Neural progenitor cell (in vitro differentiated cells): Measurements from ENCODE around the gene EDEM1. TPM values are rescaled to one million over a fixed set of nuclear protein-coding genes. Genes with fewer than 3 reads are reported as not detected.

ENCODE experiments used
- DNase-seq: peaks from one replicate; pipeline ENCODE4 v3.0.0-alpha.2; 2016; ENCODE audit warnings: low spot score
- H2AFZ ChIP-seq: fragments of 200-600 bp; sonication (generic); replicated peaks from 2 replicates; pipeline ENCODE4 v1.6.1; 2016; ENCODE audit warnings: antibody characterized with exemption
- H3F3A ChIP-seq: fragments of 200-600 bp; sonication (generic); 2 replicates; pipeline ENCODE4 v1.6.1; 2016; ENCODE audit warnings: antibody characterized with exemption, low read depth
- H3K27ac ChIP-seq: fragments of 200-600 bp; sonication (generic); 2 replicates; pipeline ENCODE4 v1.5.1; 2016; ENCODE audit warnings: mild to moderate bottlenecking
- H3K27me3 ChIP-seq: fragments of 200-600 bp; sonication (generic); 2 replicates; pipeline ENCODE4 v1.6.1; 2016; ENCODE audit warnings: mild to moderate bottlenecking, moderate library complexity
- H3K36me3 ChIP-seq: fragments of 200-600 bp; sonication (generic); 2 replicates; pipeline ENCODE4 v1.5.1; 2016
- H3K4me1 ChIP-seq: fragments of 200-600 bp; sonication (generic); 2 replicates; pipeline ENCODE4 v1.6.1; 2016; ENCODE audit warnings: mixed run types
- H3K4me2 ChIP-seq: fragments of 200-600 bp; sonication (generic); 2 replicates; pipeline ENCODE4 v1.6.1; 2016
- H3K4me3 ChIP-seq: fragments of 200-600 bp; sonication (generic); 2 replicates; pipeline ENCODE4 v1.5.1; 2016
- H3K79me2 ChIP-seq: fragments of 200-600 bp; sonication (generic); 2 replicates; pipeline ENCODE4 v1.6.1; 2016; ENCODE audit warnings: low read depth
- H3K9ac ChIP-seq: fragments of 200-600 bp; sonication (generic); 2 replicates; pipeline ENCODE4 v1.6.1; 2016
- H3K9me3 ChIP-seq: fragments of 200-600 bp; sonication (generic); 2 replicates; pipeline ENCODE4 v1.5.1; 2016; ENCODE audit warnings: low read depth
- H4K20me1 ChIP-seq: fragments of 200-600 bp; sonication (generic); 2 replicates; pipeline ENCODE4 v1.6.1; 2016; ENCODE audit warnings: low read depth
- H3K27ac Mint-ChIP-seq: 3 replicates; pipeline ENCODE4 v1.8.0; 2021; ENCODE audit warnings: mixed read lengths
- H3K27me3 Mint-ChIP-seq: 2 replicates; pipeline ENCODE4 v1.8.0; 2022; ENCODE audit warnings: low read depth, mild to moderate bottlenecking, inconsistent platforms, moderate library complexity, mixed read lengths; ENCODE audit not compliant: insufficient read depth
- H3K36me3 Mint-ChIP-seq: 3 replicates; pipeline ENCODE4 v1.8.0; 2021; ENCODE audit warnings: mixed read lengths
- H3K4me1 Mint-ChIP-seq: 3 replicates; pipeline ENCODE4 v1.8.0; 2021; ENCODE audit warnings: mixed read lengths
- H3K4me3 Mint-ChIP-seq: 3 replicates; pipeline ENCODE4 v1.8.0; 2021; ENCODE audit warnings: mild to moderate bottlenecking, moderate library complexity, mixed read lengths
- H3K9me3 Mint-ChIP-seq: 3 replicates; pipeline ENCODE4 v1.8.0; 2020; ENCODE audit warnings: mixed read lengths
- EZH2 ChIP-seq: fragments of 200-600 bp; sonication (generic); IDR thresholded peaks from 2 replicates; pipeline ENCODE4 v1.6.1; 2017; ENCODE audit warnings: antibody characterized with exemption, mild to moderate bottlenecking, moderate library complexity
- EZH2phosphoT487 ChIP-seq: fragments of 200-600 bp; sonication (generic); IDR thresholded peaks from 2 replicates; pipeline ENCODE4 v1.6.1; 2017; ENCODE audit warnings: antibody characterized with exemption
- total RNA-seq: library from RNA; depleted of rRNA; stranded (reverse); fragments of >200 nt; gene quantifications from 2 replicates; pipeline ENCODE4 v1.2.3, GENCODE V29; 2015; ENCODE audit warnings: low replicate concordance
- TF ChIP-seq, protein P1 (sequence below): fragments of 200-600 bp; sonication (generic); IDR thresholded peaks from 2 replicates; pipeline ENCODE4 v1.5.1; 2017; ENCODE audit warnings: antibody characterized with exemption, mild to moderate bottlenecking

The EDEM1 gene
- total RNA-seq, 1 donor from 2014 or later: 11.8 TPM

DNA sequence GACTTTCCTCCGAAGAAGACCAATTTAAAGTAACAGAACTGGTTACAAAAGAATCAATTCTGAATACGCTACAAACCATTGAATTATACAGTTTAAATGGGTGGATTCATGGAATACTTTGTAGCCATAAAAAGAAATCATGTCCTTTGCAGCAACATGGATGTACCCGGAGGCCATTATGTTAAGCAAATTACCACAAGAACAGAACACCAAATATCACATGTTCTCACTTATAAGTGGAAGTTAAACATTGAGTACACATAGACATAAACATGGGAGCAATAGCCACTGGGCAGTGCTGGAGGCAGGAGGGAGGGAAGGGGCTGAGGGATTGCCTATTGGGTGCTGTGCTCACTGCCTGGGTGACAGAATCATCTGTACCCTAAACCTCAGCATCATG lies 61.3 kb downstream of the EDEM1 start:
- no peak for DNase-seq
- H3K4me2 ChIP-seq: no peak overlapping the region
- H3K4me3 ChIP-seq: no peak overlapping the region
- H3K36me3 ChIP-seq: no peaks in the 10 kb centered on the region
- H4K20me1 ChIP-seq: no peaks in the 10 kb centered on the region
- no peaks in the 10 kb centered on the region for H3F3A ChIP-seq
- Mint-ChIP-seq H3K4me3 (no peak overlapping the region), H3K9me3 (peaks cover 7% of the 10 kb centered on the region), H3K4me1 (peaks cover 9% of the 10 kb centered on the region), H3K27me3 (no peaks in the 10 kb centered on the region), H3K27ac (no peak overlapping the region), H3K36me3 (no peaks in the 10 kb centered on the region)
- no peak overlapping the region for H3K27ac ChIP-seq
- no peak overlapping the region for H3K9ac ChIP-seq
- no peaks in the 10 kb centered on the region for H3K27me3 ChIP-seq
- H3K4me1 ChIP-seq: no peaks in the 10 kb centered on the region
- TF ChIP-seq EZH2 (no peak), EZH2phosphoT487 (no peak)
- TF ChIP-seq, protein P1, sequence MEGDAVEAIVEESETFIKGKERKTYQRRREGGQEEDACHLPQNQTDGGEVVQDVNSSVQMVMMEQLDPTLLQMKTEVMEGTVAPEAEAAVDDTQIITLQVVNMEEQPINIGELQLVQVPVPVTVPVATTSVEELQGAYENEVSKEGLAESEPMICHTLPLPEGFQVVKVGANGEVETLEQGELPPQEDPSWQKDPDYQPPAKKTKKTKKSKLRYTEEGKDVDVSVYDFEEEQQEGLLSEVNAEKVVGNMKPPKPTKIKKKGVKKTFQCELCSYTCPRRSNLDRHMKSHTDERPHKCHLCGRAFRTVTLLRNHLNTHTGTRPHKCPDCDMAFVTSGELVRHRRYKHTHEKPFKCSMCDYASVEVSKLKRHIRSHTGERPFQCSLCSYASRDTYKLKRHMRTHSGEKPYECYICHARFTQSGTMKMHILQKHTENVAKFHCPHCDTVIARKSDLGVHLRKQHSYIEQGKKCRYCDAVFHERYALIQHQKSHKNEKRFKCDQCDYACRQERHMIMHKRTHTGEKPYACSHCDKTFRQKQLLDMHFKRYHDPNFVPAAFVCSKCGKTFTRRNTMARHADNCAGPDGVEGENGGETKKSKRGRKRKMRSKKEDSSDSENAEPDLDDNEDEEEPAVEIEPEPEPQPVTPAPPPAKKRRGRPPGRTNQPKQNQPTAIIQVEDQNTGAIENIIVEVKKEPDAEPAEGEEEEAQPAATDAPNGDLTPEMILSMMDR: no peak
- peak overlapping the region; percentile 3 for H2AFZ ChIP-seq
- no peaks in the 10 kb centered on the region for H3K79me2 ChIP-seq
- H3K9me3 ChIP-seq: no peaks in the 10 kb centered on the region

DNA sequence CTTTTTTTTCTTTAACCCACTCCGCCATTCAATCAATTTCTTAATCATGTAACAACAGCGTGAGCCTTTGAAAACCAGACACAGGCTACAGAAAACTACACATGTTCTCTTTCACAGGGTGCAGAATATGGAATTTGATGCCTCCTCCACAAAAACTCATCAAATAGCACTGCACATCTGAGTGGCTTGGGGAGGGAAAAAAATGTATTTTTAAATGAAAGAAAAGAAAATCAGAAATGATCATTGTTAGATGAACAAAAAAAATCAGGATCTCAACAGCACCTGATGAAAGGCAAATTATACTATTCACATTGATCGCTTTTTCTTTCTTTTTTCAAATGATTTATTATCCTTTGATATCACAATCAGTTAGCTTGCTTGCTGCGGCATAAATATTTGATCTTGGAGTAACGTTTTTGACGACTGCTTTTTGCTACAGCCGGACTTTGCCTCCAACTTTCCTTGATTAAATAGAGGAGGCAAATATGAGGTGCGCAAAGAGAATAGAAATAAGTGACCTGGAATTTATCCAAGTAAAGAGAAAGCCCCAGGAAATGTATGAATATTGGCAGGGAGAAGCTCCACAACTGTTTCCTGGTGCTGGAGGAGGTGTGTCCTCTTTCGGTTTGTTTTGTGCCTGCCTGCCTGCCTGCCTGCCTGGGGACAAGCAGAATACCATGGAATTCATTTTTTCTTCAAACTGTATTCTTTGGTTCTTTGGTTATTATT lies 63.1 kb downstream of the EDEM1 start:
- Mint-ChIP-seq H3K27ac (no peak overlapping the region), H3K4me3 (no peak overlapping the region), H3K27me3 (no peaks in the 10 kb centered on the region), H3K9me3 (no peaks in the 10 kb centered on the region), H3K4me1 (peaks cover 9% of the 10 kb centered on the region), H3K36me3 (no peaks in the 10 kb centered on the region)
- Histone ChIP-seq H3K4me3 (no peak overlapping the region), H3K4me2 (no peak overlapping the region), H3K36me3 (no peaks in the 10 kb centered on the region), H3K27ac (no peak overlapping the region), H3F3A (no peaks in the 10 kb centered on the region), H3K4me1 (no peaks in the 10 kb centered on the region), H2AFZ (peak overlapping the region; percentile 50), H4K20me1 (no peaks in the 10 kb centered on the region), H3K9me3 (no peaks in the 10 kb centered on the region), H3K27me3 (no peaks in the 10 kb centered on the region), H3K9ac (no peak overlapping the region), H3K79me2 (no peaks in the 10 kb centered on the region)
- TF ChIP-seq, protein P1: no peak
- TF ChIP-seq EZH2phosphoT487 (no peak), EZH2 (no peak)
- DNase-seq: no peak

DNA sequence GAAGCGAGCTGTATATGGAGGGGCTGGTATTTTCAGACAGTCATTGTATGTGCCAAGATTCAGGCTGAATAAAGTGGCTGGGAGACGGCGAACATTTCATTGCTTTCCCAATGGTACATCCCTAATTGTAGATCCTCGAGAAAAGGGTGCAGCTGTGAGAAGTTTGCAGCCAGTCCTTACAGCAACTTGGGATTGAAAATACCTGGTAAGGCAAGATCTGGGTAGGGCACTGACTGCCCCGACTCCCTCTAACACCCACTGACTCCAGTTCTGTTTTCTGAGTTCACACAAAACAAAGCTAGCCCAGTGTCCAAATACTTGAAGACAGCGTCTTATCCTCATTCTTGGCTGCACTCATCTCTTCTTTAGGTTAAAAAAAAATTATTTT lies 63.7 kb downstream of the EDEM1 start:
- peaks cover 9% of the 10 kb centered on the region for H3K4me1 Mint-ChIP-seq
- no peaks in the 10 kb centered on the region for H3K9me3 ChIP-seq
- no peaks in the 10 kb centered on the region for H4K20me1 ChIP-seq
- no peak overlapping the region for H3K27ac Mint-ChIP-seq
- H3K36me3 Mint-ChIP-seq: no peaks in the 10 kb centered on the region
- no peak overlapping the region for H3K4me3 Mint-ChIP-seq
- H3K9me3 Mint-ChIP-seq: no peaks in the 10 kb centered on the region
- no peak overlapping the region for H3K27ac ChIP-seq
- no peaks in the 10 kb centered on the region for H3K27me3 Mint-ChIP-seq
- no peaks in the 10 kb centered on the region for H3F3A ChIP-seq
- no peak for TF ChIP-seq EZH2phosphoT487
- TF ChIP-seq, protein P1: no peak
- no peak for TF ChIP-seq EZH2
- no peaks in the 10 kb centered on the region for H3K36me3 ChIP-seq
- no peaks in the 10 kb centered on the region for H3K79me2 ChIP-seq
- H3K27me3 ChIP-seq: no peaks in the 10 kb centered on the region
- H2AFZ ChIP-seq: peak overlapping the region; percentile 50
- no peak overlapping the region for H3K4me2 ChIP-seq
- DNase-seq: no peak
- H3K9ac ChIP-seq: no peak overlapping the region
- H3K4me1 ChIP-seq: no peaks in the 10 kb centered on the region
- no peak overlapping the region for H3K4me3 ChIP-seq
